Erythroblast (primary cell): ENCODE data around the gene ASPHD2.

Experiments used
- GATA1 ChIP-seq: IDR thresholded peaks from 2 replicates; pipeline ENCODE4 v1.6.1; 2011; ENCODE audit warnings: low read depth, mild to moderate bottlenecking, control low read depth, low read length, moderate library complexity
- POLR2A ChIP-seq: IDR thresholded peaks from 2 replicates; pipeline ENCODE4 v1.6.1; 2011; ENCODE audit warnings: mild to moderate bottlenecking, low read length

GRCh38 chr22:26439559-26439958 is 10.5 kb downstream of the ASPHD2 start:
- TF ChIP-seq POLR2A: no peak
- TF ChIP-seq GATA1: no peak
